ENCODE data around the gene CLDN34. TPM values are rescaled to one million over a fixed set of nuclear protein-coding genes. Genes with fewer than 3 reads are reported as not detected.

Gene CLDN34
- total RNA-seq, 4 donors from 2014 or later: not detected

GRCh38 chrX:9961750-9962149, 5.4 kb upstream of the CLDN34 start:
- H3K36me3 ChIP-seq: no peaks in the 10 kb centered on the region
- H3K27ac ChIP-seq: no peak overlapping the region
- H3K27me3 ChIP-seq: no peaks in the 10 kb centered on the region
- 78 to 83% methylated on average over 1 to 5 of the region's 5 CpGs for WGBS, 2 donors (ENCODE audit: low coverage in 1 of 2)
- TF ChIP-seq POLR2AphosphoS5 (IDR thresholded peaks at IDR 0.05) (no peak), POLR2A (IDR thresholded peaks at IDR 0.05) (no peak), EP300 (IDR thresholded peaks at IDR 0.05) (no peak), CTCF (IDR thresholded peaks at IDR 0.05) (no peak)
- no peak for ATAC-seq
- H3K9me3 ChIP-seq: no peaks in the 10 kb centered on the region
- no peaks in the 10 kb centered on the region for H3K4me1 ChIP-seq
- H3K4me3 ChIP-seq: no peak overlapping the region

- no peak for TF ChIP-seq POLR2A (IDR thresholded peaks at IDR 0.05)
- TF ChIP-seq POLR2AphosphoS5 (IDR thresholded peaks at IDR 0.05): no peak
- no peak for TF ChIP-seq EP300 (IDR thresholded peaks at IDR 0.05)
- no peak for TF ChIP-seq CTCF (IDR thresholded peaks at IDR 0.05)
These were observed 10.5 kb downstream of the CLDN34 start for GRCh38 chrX:9977635-9978034.

GRCh38 chrX:9980401-9980800, 13.2 kb downstream of the CLDN34 start:
- no peak for ATAC-seq
- Histone ChIP-seq H3K27me3 (no peaks in the 10 kb centered on the region), H3K4me3 (no peak overlapping the region), H3K36me3 (no peaks in the 10 kb centered on the region), H3K9me3 (no peaks in the 10 kb centered on the region), H3K27ac (no peak overlapping the region), H3K4me1 (no peaks in the 10 kb centered on the region)
- no peak for TF ChIP-seq POLR2A (IDR thresholded peaks at IDR 0.05)
- TF ChIP-seq CTCF (IDR thresholded peaks at IDR 0.05): no peak
- no peak for TF ChIP-seq EP300 (IDR thresholded peaks at IDR 0.05)
- TF ChIP-seq POLR2AphosphoS5 (IDR thresholded peaks at IDR 0.05): no peak
- WGBS, 2 donors (ENCODE audit: low coverage in 1 of 2): 53 to 74% methylated on average over 4 to 7 of the region's 7 CpGs

More at GRCh38 chrX:9977635-9978034, 10.5 kb downstream of the CLDN34 start:
- Histone ChIP-seq H3K36me3 (no peaks in the 10 kb centered on the region), H3K27me3 (no peaks in the 10 kb centered on the region), H3K9me3 (no peaks in the 10 kb centered on the region), H3K4me3 (no peak overlapping the region), H3K27ac (no peak overlapping the region), H3K4me1 (no peaks in the 10 kb centered on the region)
- 60 to 100% methylated on average over 1 of the region's 3 CpGs for WGBS, 2 donors (ENCODE audit: low coverage in 1 of 2)
- no peak for ATAC-seq

- Histone ChIP-seq H3K36me3 (no peaks in the 10 kb centered on the region), H3K27me3 (no peaks in the 10 kb centered on the region), H3K4me1 (no peaks in the 10 kb centered on the region), H3K27ac (no peak overlapping the region), H3K4me3 (no peak overlapping the region), H3K9me3 (no peaks in the 10 kb centered on the region)
- TF ChIP-seq POLR2A (IDR thresholded peaks at IDR 0.05) (no peak), EP300 (IDR thresholded peaks at IDR 0.05) (no peak), POLR2AphosphoS5 (IDR thresholded peaks at IDR 0.05) (no peak), CTCF (IDR thresholded peaks at IDR 0.05) (no peak)
- 60 to 76% methylated on average over 1 to 4 of the region's 5 CpGs for WGBS, 2 donors (ENCODE audit: low coverage in 1 of 2)
- ATAC-seq: no peak
These were observed 13.8 kb downstream of the CLDN34 start for GRCh38 chrX:9980927-9981326.

GRCh38 chrX:9983441-9983840, 16.3 kb downstream of the CLDN34 start:
- Histone ChIP-seq H3K27ac (no peak overlapping the region), H3K27me3 (no peaks in the 10 kb centered on the region), H3K9me3 (no peaks in the 10 kb centered on the region), H3K4me3 (no peak overlapping the region), H3K4me1 (no peaks in the 10 kb centered on the region), H3K36me3 (no peaks in the 10 kb centered on the region)
- TF ChIP-seq POLR2A (IDR thresholded peaks at IDR 0.05) (no peak), CTCF (IDR thresholded peaks at IDR 0.05) (no peak), EP300 (IDR thresholded peaks at IDR 0.05) (no peak), POLR2AphosphoS5 (IDR thresholded peaks at IDR 0.05) (no peak)
- no peak for ATAC-seq
- WGBS, 2 donors (ENCODE audit: low coverage in 1 of 2): 69 to 91% methylated on average over 5 to 13 of the region's 18 CpGs

Data from gastroesophageal sphincter (tissue), 4 donors.